Progenitor cell of endocrine pancreas (in vitro differentiated cells): Measurements from ENCODE around the gene NPEPL1. TPM values are rescaled to one million over a fixed set of nuclear protein-coding genes. Genes with fewer than 3 reads are reported as not detected.

Experiments
- DNase-seq: peaks from one replicate; pipeline ENCODE4 v3.0.0; 2021; ENCODE audit warnings: low spot score; ENCODE audit not compliant: unreplicated experiment
- H3K27ac Mint-ChIP-seq: 2 replicates; pipeline ENCODE4 v1.8.0; 2021; ENCODE audit warnings: mild to moderate bottlenecking, moderate library complexity, mixed read lengths
- H3K27me3 Mint-ChIP-seq: 2 replicates; pipeline ENCODE4 v1.8.0; 2021; ENCODE audit warnings: mixed read lengths
- H3K36me3 Mint-ChIP-seq: 2 replicates; pipeline ENCODE4 v1.8.0; 2022; ENCODE audit warnings: mixed read lengths; ENCODE audit not compliant: insufficient read depth
- H3K4me1 Mint-ChIP-seq: 2 replicates; pipeline ENCODE4 v1.8.0; 2021; ENCODE audit warnings: low read depth, mixed read lengths
- H3K4me3 Mint-ChIP-seq: 2 replicates; pipeline ENCODE4 v1.8.0; 2021; ENCODE audit warnings: low read depth, mild to moderate bottlenecking, moderate library complexity, mixed read lengths
- H3K9me3 Mint-ChIP-seq: 2 replicates; pipeline ENCODE4 v1.8.0; 2021; ENCODE audit warnings: low read depth, mixed read lengths
- total RNA-seq: library from RNA; stranded (reverse); gene quantifications from 2 replicates; pipeline ENCODE4 v1.2.1, GENCODE V29; 2021
- TF ChIP-seq, protein P1 (sequence below): fragments of 200-600 bp; sonication (generic); IDR thresholded peaks from one replicate; pipeline ENCODE4 v1.5.0; 2021; ENCODE audit warnings: antibody characterized with exemption, mild to moderate bottlenecking; ENCODE audit not compliant: unreplicated experiment

Gene NPEPL1
- total RNA-seq, 1 donor from 2014 or later, result 55.4 TPM

DNA sequence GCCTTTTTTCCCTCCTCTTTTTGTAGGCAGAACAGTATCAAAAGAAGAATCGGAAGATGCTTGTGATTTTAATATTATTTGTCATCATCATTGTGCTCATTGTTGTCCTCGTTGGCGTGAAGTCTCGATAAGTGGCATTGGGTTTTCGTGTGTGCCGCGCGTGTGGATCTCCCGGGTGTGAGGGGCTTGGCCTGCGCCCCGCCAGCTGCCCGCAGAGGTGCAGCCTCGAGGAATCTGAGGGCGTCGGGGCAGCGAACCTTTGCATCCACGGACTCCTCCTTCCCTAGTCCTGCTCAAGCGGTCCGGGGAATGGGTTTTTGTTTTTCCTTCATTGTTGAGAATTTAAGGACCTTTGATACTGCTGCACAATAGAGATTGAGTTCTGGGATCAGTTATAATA lies 16.4 kb upstream of the NPEPL1 start:
- no peaks in the 10 kb centered on the region for H3K9me3 Mint-ChIP-seq
- H3K36me3 Mint-ChIP-seq, result peaks cover 20% of the 10 kb centered on the region
- no peaks in the 10 kb centered on the region for H3K4me1 Mint-ChIP-seq
- no peak overlapping the region for H3K27ac Mint-ChIP-seq
- TF ChIP-seq, protein P1, sequence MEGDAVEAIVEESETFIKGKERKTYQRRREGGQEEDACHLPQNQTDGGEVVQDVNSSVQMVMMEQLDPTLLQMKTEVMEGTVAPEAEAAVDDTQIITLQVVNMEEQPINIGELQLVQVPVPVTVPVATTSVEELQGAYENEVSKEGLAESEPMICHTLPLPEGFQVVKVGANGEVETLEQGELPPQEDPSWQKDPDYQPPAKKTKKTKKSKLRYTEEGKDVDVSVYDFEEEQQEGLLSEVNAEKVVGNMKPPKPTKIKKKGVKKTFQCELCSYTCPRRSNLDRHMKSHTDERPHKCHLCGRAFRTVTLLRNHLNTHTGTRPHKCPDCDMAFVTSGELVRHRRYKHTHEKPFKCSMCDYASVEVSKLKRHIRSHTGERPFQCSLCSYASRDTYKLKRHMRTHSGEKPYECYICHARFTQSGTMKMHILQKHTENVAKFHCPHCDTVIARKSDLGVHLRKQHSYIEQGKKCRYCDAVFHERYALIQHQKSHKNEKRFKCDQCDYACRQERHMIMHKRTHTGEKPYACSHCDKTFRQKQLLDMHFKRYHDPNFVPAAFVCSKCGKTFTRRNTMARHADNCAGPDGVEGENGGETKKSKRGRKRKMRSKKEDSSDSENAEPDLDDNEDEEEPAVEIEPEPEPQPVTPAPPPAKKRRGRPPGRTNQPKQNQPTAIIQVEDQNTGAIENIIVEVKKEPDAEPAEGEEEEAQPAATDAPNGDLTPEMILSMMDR, result no peak
- DNase-seq, result no peak
- no peak overlapping the region for H3K4me3 Mint-ChIP-seq
- H3K27me3 Mint-ChIP-seq, result no peaks in the 10 kb centered on the region

- Mint-ChIP-seq H3K4me3 (no peak overlapping the region), H3K4me1 (no peaks in the 10 kb centered on the region), H3K36me3 (peaks cover 22% of the 10 kb centered on the region), H3K27me3 (no peaks in the 10 kb centered on the region), H3K9me3 (no peaks in the 10 kb centered on the region), H3K27ac (no peak overlapping the region)
- DNase-seq, result no peak
- TF ChIP-seq, protein P1, result no peak
Observed at GRCh38 chr20:58677079-58677604, 15.5 kb upstream of the NPEPL1 start.

DNA sequence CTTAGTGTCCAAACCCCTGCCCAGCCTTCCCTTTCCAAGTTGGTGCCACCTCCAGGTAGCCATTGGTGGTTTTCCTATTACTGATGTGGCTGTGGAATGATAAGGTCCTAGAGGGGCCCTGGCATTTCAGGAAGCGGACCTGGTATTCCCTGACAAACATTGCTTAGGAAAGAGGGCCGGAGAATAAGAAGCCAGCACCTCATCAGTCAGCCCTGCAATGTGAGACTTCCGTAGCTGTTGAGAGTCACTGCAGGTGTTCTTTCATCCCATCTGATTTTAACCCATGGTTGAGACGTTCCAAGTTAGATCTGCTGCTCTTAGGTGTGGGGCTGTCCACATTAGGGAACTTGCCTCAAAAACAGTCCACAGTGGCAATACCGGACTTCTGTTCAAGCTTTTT lies 14.8 kb upstream of the NPEPL1 start:
- peaks cover 25% of the 10 kb centered on the region for H3K36me3 Mint-ChIP-seq

GRCh38 chr20:58678806-58679205 lies 13.8 kb upstream of the NPEPL1 start:
- H3K36me3 Mint-ChIP-seq, result peaks cover 28% of the 10 kb centered on the region
- no peaks in the 10 kb centered on the region for H3K27me3 Mint-ChIP-seq
- no peak for DNase-seq
- H3K27ac Mint-ChIP-seq, result peak overlapping the region; percentile 52
- no peaks in the 10 kb centered on the region for H3K9me3 Mint-ChIP-seq
- peaks cover 4% of the 10 kb centered on the region for H3K4me1 Mint-ChIP-seq
- TF ChIP-seq, protein P1, result no peak
- H3K4me3 Mint-ChIP-seq, result no peak overlapping the region

More for the DNA sequence above, 14.8 kb upstream of the NPEPL1 start:
- no peak overlapping the region for H3K4me3 Mint-ChIP-seq
- no peaks in the 10 kb centered on the region for H3K27me3 Mint-ChIP-seq
- H3K27ac Mint-ChIP-seq, result no peak overlapping the region
- no peak for DNase-seq
- peaks cover 3% of the 10 kb centered on the region for H3K4me1 Mint-ChIP-seq
- H3K9me3 Mint-ChIP-seq, result no peaks in the 10 kb centered on the region
- TF ChIP-seq, protein P1, result no peak

DNA sequence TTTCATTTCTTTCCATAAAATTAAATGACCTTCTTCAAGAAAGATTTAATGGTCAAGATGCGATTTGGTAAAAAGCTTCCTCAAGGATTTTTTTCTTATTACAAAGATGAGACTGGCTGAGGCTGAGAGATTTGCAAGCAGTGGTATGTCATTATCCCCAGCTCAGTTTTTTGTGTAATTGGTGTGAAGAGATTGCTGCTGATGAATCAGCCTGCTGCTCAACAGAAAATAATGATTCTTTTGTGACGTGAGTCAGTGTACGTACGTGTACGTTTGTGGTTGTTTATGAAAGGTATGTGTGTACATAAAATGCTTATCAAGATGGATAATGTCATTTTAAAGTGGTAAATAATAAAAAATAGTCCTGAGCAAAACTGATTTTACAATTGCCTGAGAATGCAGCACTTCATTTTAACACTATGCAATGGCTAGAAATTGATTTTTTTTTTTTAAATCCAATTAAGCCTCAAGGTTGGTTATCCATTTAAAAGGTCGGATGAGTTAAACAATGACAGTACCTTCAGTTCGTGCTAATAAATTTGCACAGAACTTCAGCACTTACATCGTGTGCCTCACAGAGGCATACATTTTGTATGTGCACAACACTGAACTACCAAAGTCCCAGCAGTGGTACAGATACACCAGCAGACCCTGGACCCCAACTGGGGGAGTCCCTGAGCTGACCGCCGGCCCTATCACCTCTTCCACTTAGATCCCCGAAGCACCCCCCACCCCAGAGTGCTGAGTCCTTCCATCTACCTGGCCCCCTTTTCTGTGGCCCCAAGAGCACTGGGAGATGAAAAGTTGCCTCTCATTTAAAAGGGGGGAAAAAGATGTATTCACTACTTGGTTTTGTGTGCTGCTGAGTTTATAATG lies 9.7 kb upstream of the NPEPL1 start:
- TF ChIP-seq, protein P1, result no peak
- Mint-ChIP-seq H3K4me1 (peaks cover 4% of the 10 kb centered on the region), H3K27ac (peak overlapping the region; percentile 37), H3K27me3 (no peaks in the 10 kb centered on the region), H3K9me3 (no peaks in the 10 kb centered on the region), H3K36me3 (peaks cover 20% of the 10 kb centered on the region), H3K4me3 (no peak overlapping the region)
- no peak for DNase-seq
